ENCODE results near the gene PRKCH. TPM values are rescaled to one million over a fixed set of nuclear protein-coding genes. Genes with fewer than 3 reads are reported as not detected.

Gene PRKCH
- total RNA-seq, 1 experiment from 2014 or later = 170 TPM

DNA sequence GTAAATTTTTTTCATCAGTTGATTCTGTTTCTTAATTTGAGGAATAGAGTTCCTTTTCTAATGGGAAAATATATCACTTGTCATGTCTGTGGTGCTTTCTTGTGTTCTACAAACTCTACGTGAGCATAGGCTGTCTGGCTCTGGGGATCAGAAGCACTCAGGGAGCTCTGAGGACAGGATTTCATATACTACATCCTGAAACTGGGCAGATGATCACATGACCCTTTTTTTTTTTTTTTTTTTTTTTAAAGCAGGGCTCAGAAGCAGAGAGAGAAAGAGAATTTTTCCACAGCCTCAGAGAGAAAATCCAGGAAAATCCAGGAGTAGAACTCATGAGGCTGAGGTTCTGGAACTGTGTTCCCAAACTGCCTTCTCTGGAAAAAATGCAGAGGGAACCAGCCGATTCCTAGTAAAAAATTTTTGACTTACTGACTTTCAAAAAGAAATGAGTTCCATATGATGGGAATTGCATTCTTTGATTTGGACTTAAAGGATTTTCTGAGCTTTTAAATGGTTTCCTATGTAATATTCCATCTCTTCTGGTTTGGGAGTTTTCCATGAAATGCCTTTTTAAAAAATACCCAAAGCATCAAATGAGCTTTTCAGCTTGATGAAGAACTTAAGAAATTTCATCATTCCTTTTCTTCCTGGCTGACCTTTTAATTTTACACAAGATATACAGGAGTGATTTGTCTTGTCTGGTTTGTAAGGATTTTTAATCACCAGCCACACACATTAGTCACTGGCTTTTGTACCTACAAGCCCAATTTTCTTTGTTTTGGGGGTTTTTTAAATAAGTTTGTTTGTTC is 190.9 kb downstream of the PRKCH start:
- POLR2A ChIA-PET (ENCODE audit: unreplicated experiment) = interaction anchor here (0.6 kb wide), 1 partner anchor 183 kb away, joined by 3 read pairs; the partner anchor contains the start of gene HIF1A
- Histone ChIP-seq H3K4me2 (ENCODE audit: low read length) (0 out of 2 replicates have a peak overlapping the region, but pooled peaks have one; percentile 1), H3K79me2 (ENCODE audit: low read length) (no peaks in the 10 kb centered on the region), H3F3A (ENCODE audit: low read length, unreplicated experiment) (no peaks in the 10 kb centered on the region), H3K27me3 (ENCODE audit: low read length) (no peaks in the 10 kb centered on the region), H3K9me2 (replicated peaks; ENCODE audit: low read length) (no peaks in the 10 kb centered on the region), H2AFZ (ENCODE audit: low read length) (no peak overlapping the region), H3K4me1 (ENCODE audit: insufficient read depth, low read length) (peaks cover 62% of the 10 kb centered on the region), H3K4me3 (ENCODE audit: low read length) (no peak overlapping the region), H3K9ac (ENCODE audit: low read length) (peak overlapping the region; percentile 7; the same call in 1 of the 2 replicates), H3K27ac (ENCODE audit: low read length) (peak overlapping the region; percentile 39), H3K36me3 (ENCODE audit: low read depth, low read length) (no peaks in the 10 kb centered on the region), H3K9me3 (ENCODE audit: low read length) (no peaks in the 10 kb centered on the region), H4K20me1 (ENCODE audit: low read length) (no peaks in the 10 kb centered on the region)
- no TSS peak for BruUV-seq (replicated peaks)
- DNase-seq (peak; percentile 43), ATAC-seq (0 out of 2 replicates have a peak, but pooled peaks have one; percentile 1)
- TF ChIP-seq, protein P1, sequence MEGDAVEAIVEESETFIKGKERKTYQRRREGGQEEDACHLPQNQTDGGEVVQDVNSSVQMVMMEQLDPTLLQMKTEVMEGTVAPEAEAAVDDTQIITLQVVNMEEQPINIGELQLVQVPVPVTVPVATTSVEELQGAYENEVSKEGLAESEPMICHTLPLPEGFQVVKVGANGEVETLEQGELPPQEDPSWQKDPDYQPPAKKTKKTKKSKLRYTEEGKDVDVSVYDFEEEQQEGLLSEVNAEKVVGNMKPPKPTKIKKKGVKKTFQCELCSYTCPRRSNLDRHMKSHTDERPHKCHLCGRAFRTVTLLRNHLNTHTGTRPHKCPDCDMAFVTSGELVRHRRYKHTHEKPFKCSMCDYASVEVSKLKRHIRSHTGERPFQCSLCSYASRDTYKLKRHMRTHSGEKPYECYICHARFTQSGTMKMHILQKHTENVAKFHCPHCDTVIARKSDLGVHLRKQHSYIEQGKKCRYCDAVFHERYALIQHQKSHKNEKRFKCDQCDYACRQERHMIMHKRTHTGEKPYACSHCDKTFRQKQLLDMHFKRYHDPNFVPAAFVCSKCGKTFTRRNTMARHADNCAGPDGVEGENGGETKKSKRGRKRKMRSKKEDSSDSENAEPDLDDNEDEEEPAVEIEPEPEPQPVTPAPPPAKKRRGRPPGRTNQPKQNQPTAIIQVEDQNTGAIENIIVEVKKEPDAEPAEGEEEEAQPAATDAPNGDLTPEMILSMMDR (conservative IDR thresholded peaks at IDR 0.05; ENCODE audit: low read depth, low read length) = no peak
- TF ChIP-seq EZH2 (IDR thresholded peaks at IDR 0.05; ENCODE audit: low read length, unreplicated experiment) = no peak
- TF ChIP-seq EZH2phosphoT487 (IDR thresholded peaks at IDR 0.05; ENCODE audit: borderline replicate concordance, low read length) = no peak
- intact Hi-C loops (cut with micrococcal nuclease) = loop anchor here (1.0 to 5.0 kb wide), 2 partner anchors 11 to 35 kb away; no protein-coding TSS in a partner anchor
- CTCF ChIA-PET = no interaction called here

DNA sequence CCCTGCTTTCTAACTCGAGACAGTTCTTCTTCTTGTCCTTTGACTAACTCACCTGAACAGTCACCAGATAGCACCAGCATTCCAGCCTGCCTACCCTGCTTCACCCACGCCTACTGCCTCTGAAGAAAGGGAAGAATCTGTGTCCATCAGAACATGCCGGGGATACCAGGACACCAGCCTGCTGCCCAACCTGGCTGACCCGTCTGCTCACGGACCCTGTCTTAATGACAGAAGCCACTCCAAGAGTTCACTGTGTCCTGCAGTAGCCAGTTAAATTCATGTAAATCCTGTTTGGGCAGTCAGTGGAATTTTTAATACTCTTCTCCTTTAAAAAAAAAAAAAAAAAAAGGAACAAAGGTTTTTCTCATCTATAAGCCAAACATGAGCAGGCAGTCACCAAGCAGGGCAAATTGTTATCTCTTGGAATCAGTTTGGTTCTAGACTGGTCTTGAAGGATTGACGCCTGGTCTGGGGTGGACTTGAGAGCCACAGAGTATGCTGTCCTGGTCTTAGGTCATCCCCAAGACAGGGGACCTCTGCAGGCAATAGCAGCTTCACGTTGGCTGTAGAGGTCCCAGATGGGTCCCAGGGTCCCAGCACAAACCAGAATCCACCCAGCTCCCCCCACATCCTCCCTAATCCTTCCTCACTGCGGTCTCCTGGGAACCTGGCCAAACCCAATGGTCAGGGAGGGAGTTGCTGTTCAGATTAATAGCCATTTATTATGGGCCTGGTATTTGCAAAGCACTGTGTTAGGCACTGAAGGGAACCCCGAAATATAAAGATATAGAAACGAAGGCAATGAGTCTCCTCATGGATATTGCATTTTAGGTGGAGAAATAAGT is 192.8 kb downstream of the PRKCH start:
- peak overlapping the region; percentile 28 for H3K9ac ChIP-seq (ENCODE audit: low read length)
- DNase-seq = peak; percentile 78
- H3K9me2 ChIP-seq (replicated peaks; ENCODE audit: low read length) = no peaks in the 10 kb centered on the region
- H3K4me2 ChIP-seq (ENCODE audit: low read length) = peak overlapping the region; percentile 63
- H2AFZ ChIP-seq (ENCODE audit: low read length) = no peak overlapping the region
- no peaks in the 10 kb centered on the region for H3K36me3 ChIP-seq (ENCODE audit: low read depth, low read length)
- peak overlapping the region; percentile 76 for H3K27ac ChIP-seq (ENCODE audit: low read length)
- no peaks in the 10 kb centered on the region for H3K79me2 ChIP-seq (ENCODE audit: low read length)
- peaks cover 70% of the 10 kb centered on the region for H3K4me1 ChIP-seq (ENCODE audit: insufficient read depth, low read length)
- TF ChIP-seq EZH2 (IDR thresholded peaks at IDR 0.05; ENCODE audit: low read length, unreplicated experiment) = no peak
- ChIA-PET POLR2A (ENCODE audit: unreplicated experiment) (interaction anchor here (0.6 kb wide), 2 partner anchors 14 to 296 kb away, joined by 3 to 9 read pairs; no protein-coding TSS in a partner anchor), CTCF (no interaction called here)
- ATAC-seq = peak; percentile 4; the same call in 1 of the 2 replicates
- intact Hi-C loops (cut with micrococcal nuclease) = loop anchor here (5.0 kb wide), 1 partner anchor 37 kb away; no protein-coding TSS in a partner anchor
- H3F3A ChIP-seq (ENCODE audit: low read length, unreplicated experiment) = no peaks in the 10 kb centered on the region
- H3K27me3 ChIP-seq (ENCODE audit: low read length) = no peaks in the 10 kb centered on the region
- no peaks in the 10 kb centered on the region for H3K9me3 ChIP-seq (ENCODE audit: low read length)
- no peaks in the 10 kb centered on the region for H4K20me1 ChIP-seq (ENCODE audit: low read length)
- no TSS peak for BruUV-seq (replicated peaks)
- peak overlapping the region; percentile 9; the same call in 1 of the 2 replicates for H3K4me3 ChIP-seq (ENCODE audit: low read length)

DNA sequence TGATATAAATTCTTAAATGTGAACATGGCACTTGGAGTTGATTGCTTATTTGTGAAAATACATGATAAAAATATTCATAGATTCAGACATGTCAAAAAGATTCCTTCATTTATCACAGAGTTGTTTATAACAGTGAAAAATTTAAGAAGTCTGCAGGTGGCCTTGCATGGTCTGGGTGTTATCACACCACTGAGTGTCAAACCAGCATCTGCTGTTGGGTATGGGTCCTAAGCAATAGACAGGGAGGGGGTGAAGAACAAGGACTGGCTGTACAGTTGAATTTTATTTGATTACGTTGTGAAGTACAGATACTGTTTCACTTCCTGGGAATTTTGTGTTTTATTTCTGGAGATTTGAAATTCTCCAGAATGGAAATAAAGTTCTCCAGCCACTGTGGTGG is 193.5 kb downstream of the PRKCH start:
- peak overlapping the region; percentile 63 for H3K4me2 ChIP-seq (ENCODE audit: low read length)
- H3K36me3 ChIP-seq (ENCODE audit: low read depth, low read length) = no peaks in the 10 kb centered on the region
- H3K9ac ChIP-seq (ENCODE audit: low read length) = no peak overlapping the region
- CTCF ChIA-PET = no interaction called here
- H3K79me2 ChIP-seq (ENCODE audit: low read length) = no peaks in the 10 kb centered on the region
- no peak overlapping the region; the same call in 1 of the 2 replicates for H3K4me3 ChIP-seq (ENCODE audit: low read length)
- intact Hi-C loops (cut with micrococcal nuclease) = loop anchor here (5.0 kb wide), 1 partner anchor 38 kb away; no protein-coding TSS in a partner anchor
- peaks cover 70% of the 10 kb centered on the region for H3K4me1 ChIP-seq (ENCODE audit: insufficient read depth, low read length)
- TF ChIP-seq, protein P1 (conservative IDR thresholded peaks at IDR 0.05; ENCODE audit: low read depth, low read length) = no peak
- no peaks in the 10 kb centered on the region for H3F3A ChIP-seq (ENCODE audit: low read length, unreplicated experiment)
- ATAC-seq (no peak), DNase-seq (no peak)
- H4K20me1 ChIP-seq (ENCODE audit: low read length) = no peaks in the 10 kb centered on the region
- no peak overlapping the region for H2AFZ ChIP-seq (ENCODE audit: low read length)
- POLR2A ChIA-PET (ENCODE audit: unreplicated experiment) = no interaction called here
- H3K9me3 ChIP-seq (ENCODE audit: low read length) = no peaks in the 10 kb centered on the region
- no peaks in the 10 kb centered on the region for H3K9me2 ChIP-seq (replicated peaks; ENCODE audit: low read length)
- no peaks in the 10 kb centered on the region for H3K27me3 ChIP-seq (ENCODE audit: low read length)
- H3K27ac ChIP-seq (ENCODE audit: low read length) = peak overlapping the region; percentile 76
- BruUV-seq (replicated peaks) = no TSS peak
